Measurements from ENCODE around the gene DEFB131A.
"Not testable (repeated sequence)": the region's sequence is repeated elsewhere in the genome, so short reads cannot be mapped to it uniquely, and the experiment has no call there.

DEFB131A gene

GRCh38 chr4:9444114-9444513 is at the start of gene DEFB131A:
DEFB131A (plus strand) TSS chr4:9444414; CDS start chr4:9444534, 120 bp downstream.
- in situ Hi-C loops (cut with MboI; ENCODE audit: low sequenced_read_pairs) = not testable (repeated sequence)

GRCh38 chr4:9405774-9406173 is 38.4 kb upstream of the DEFB131A start:
- in situ Hi-C loops (cut with MboI; ENCODE audit: low sequenced_read_pairs) = not testable (repeated sequence)

- in situ Hi-C loops (cut with MboI; ENCODE audit: low sequenced_read_pairs) = not testable (repeated sequence)
Measured at GRCh38 chr4:9406491-9406890, 37.7 kb upstream of the DEFB131A start.

GRCh38 chr4:9409793-9410192 is 34.4 kb upstream of the DEFB131A start:
- in situ Hi-C loops (cut with MboI; ENCODE audit: low sequenced_read_pairs) = no loop called here

GRCh38 chr4:9421884-9422455 is 22.2 kb upstream of the DEFB131A start:
- in situ Hi-C loops (cut with MboI; ENCODE audit: low sequenced_read_pairs) = not testable (repeated sequence)

- in situ Hi-C loops (cut with MboI; ENCODE audit: low sequenced_read_pairs) = not testable (repeated sequence)
Measured at GRCh38 chr4:9425916-9426315, 18.3 kb upstream of the DEFB131A start.

GRCh38 chr4:9430061-9430460 is 14.2 kb upstream of the DEFB131A start:
- in situ Hi-C loops (cut with MboI; ENCODE audit: low sequenced_read_pairs) = not testable (repeated sequence)

- in situ Hi-C loops (cut with MboI; ENCODE audit: low sequenced_read_pairs) = not testable (repeated sequence)
Measured at GRCh38 chr4:9433320-9433719, 10.9 kb upstream of the DEFB131A start.

- in situ Hi-C loops (cut with MboI; ENCODE audit: low sequenced_read_pairs) = not testable (repeated sequence)
Measured at GRCh38 chr4:9436728-9437127, 7.5 kb upstream of the DEFB131A start.

- in situ Hi-C loops (cut with MboI; ENCODE audit: low sequenced_read_pairs) = not testable (repeated sequence)
Measured at GRCh38 chr4:9442355-9442754, 1.9 kb upstream of the DEFB131A start.

GRCh38 chr4:9444681-9445080 is 467 bp downstream of the DEFB131A start:
- in situ Hi-C loops (cut with MboI; ENCODE audit: low sequenced_read_pairs) = not testable (repeated sequence)

GRCh38 chr4:9452251-9452650 is 8.0 kb downstream of the DEFB131A start:
- in situ Hi-C loops (cut with MboI; ENCODE audit: low sequenced_read_pairs) = not testable (repeated sequence)

- in situ Hi-C loops (cut with MboI; ENCODE audit: low sequenced_read_pairs) = not testable (repeated sequence)
Measured at GRCh38 chr4:9454284-9454683, 10.1 kb downstream of the DEFB131A start.

- in situ Hi-C loops (cut with MboI; ENCODE audit: low sequenced_read_pairs) = not testable (repeated sequence)
Measured at GRCh38 chr4:9455046-9455445, 10.8 kb downstream of the DEFB131A start.

- in situ Hi-C loops (cut with MboI; ENCODE audit: low sequenced_read_pairs) = not testable (repeated sequence)
Measured at GRCh38 chr4:9479466-9479865, 35.3 kb downstream of the DEFB131A start.

- in situ Hi-C loops (cut with MboI; ENCODE audit: low sequenced_read_pairs) = not testable (repeated sequence)
Measured at GRCh38 chr4:9480066-9480465, 35.9 kb downstream of the DEFB131A start.

GRCh38 chr4:9482871-9483270 is 38.7 kb downstream of the DEFB131A start:
- in situ Hi-C loops (cut with MboI; ENCODE audit: low sequenced_read_pairs) = not testable (repeated sequence)

- in situ Hi-C loops (cut with MboI; ENCODE audit: low sequenced_read_pairs) = not testable (repeated sequence)
Measured at GRCh38 chr4:9483682-9484081, 39.5 kb downstream of the DEFB131A start.

GRCh38 chr4:9486880-9487279 is 42.7 kb downstream of the DEFB131A start:
- in situ Hi-C loops (cut with MboI; ENCODE audit: low sequenced_read_pairs) = not testable (repeated sequence)

- in situ Hi-C loops (cut with MboI; ENCODE audit: low sequenced_read_pairs) = not testable (repeated sequence)
Measured at GRCh38 chr4:9488796-9489195, 44.6 kb downstream of the DEFB131A start.

GRCh38 chr4:9490496-9490895 is 46.3 kb downstream of the DEFB131A start:
- in situ Hi-C loops (cut with MboI; ENCODE audit: low sequenced_read_pairs) = not testable (repeated sequence)

GRCh38 chr4:9490986-9491385 is 46.8 kb downstream of the DEFB131A start:
- in situ Hi-C loops (cut with MboI; ENCODE audit: low sequenced_read_pairs) = not testable (repeated sequence)

- in situ Hi-C loops (cut with MboI; ENCODE audit: low sequenced_read_pairs) = not testable (repeated sequence)
Measured at GRCh38 chr4:9493589-9493988, 49.4 kb downstream of the DEFB131A start.
